SK-N-SH (cell line): ENCODE data around the gene PDCD1. TPM values are rescaled to one million over a fixed set of nuclear protein-coding genes. Genes with fewer than 3 reads are reported as not detected.

Experiments used
- CTCF ChIA-PET: fragments of 300-600, 350-600 bp; formaldehyde crosslinking; extraction: SDS; loops from one replicate; lab custom pipeline; 2021; lab: Yijun Ruan, JAX
- POLR2A ChIA-PET: fragments of 350-600 bp; sonication (Branson Sonifier 250); formaldehyde crosslinking; extraction: SDS; loops from one replicate; lab custom pipeline; 2020; ENCODE audit warnings: antibody characterized with exemption, inconsistent platforms; lab: Yijun Ruan, JAX
- DNase-seq: peaks from one replicate; pipeline ENCODE4 v3.0.0; 2012
- H2AFZ ChIP-seq: fragments of 200-600 bp; sonication (generic); 2 replicates; pipeline ENCODE4 v1.8.1; 2016; ENCODE audit warnings: antibody characterized with exemption, mild to moderate bottlenecking, low read depth
- H3F3A ChIP-seq: fragments of 200-600 bp; sonication (generic); replicated peaks from 2 replicates; pipeline ENCODE3; 2016; ENCODE audit warnings: antibody characterized with exemption, mild to moderate bottlenecking; ENCODE audit not compliant: insufficient read depth
- H3K27ac ChIP-seq, 2 experiments: fragments of 200-500 bp in 1 of 2; fragments of 200-600 bp in 1 of 2; sonication (Bioruptor generic) in 1 of 2; sonication (generic), shearing (Covaris generic) in 1 of 2; 2 replicates each; pipeline versions ENCODE4 v1.5.1 to v1.6.1; 2014 to 2016; ENCODE audit warnings: low read depth in 2 of 2, inconsistent platforms in 1 of 2, low read length in 1 of 2, mild to moderate bottlenecking in 1 of 2, mixed read lengths in 1 of 2
- H3K27me3 ChIP-seq: fragments of 200-600 bp; sonication (generic), shearing (Covaris generic); 2 replicates; pipeline ENCODE4 v1.6.1; 2016; ENCODE audit warnings: mixed run types; ENCODE audit not compliant: insufficient read depth
- H3K36me3 ChIP-seq, 2 experiments: fragments of 200-500 bp in 1 of 2; fragments of 200-600 bp in 1 of 2; sonication (Bioruptor generic) in 1 of 2; sonication (generic) in 1 of 2; replicated peaks in 1 of 2; 2 replicates each; pipeline versions ENCODE3 to v1.5.1; 2014 to 2016; ENCODE audit warnings: low read length in 1 of 2, mild to moderate bottlenecking in 1 of 2; ENCODE audit not compliant: insufficient read depth in 2 of 2, control insufficient read depth in 1 of 2
- H3K4me1 ChIP-seq, 2 experiments: fragments of 200-500 bp in 1 of 2; fragments of 200-600 bp in 1 of 2; sonication (Bioruptor generic) in 1 of 2; sonication (generic), shearing (Covaris generic) in 1 of 2; 2 replicates each; pipeline versions ENCODE4 v1.5.1 to v1.6.1; 2014 to 2016; ENCODE audit warnings: low read depth in 1 of 2, low read length in 1 of 2, mixed run types in 1 of 2; ENCODE audit not compliant: insufficient read depth in 2 of 2, control insufficient read depth in 1 of 2
- H3K4me2 ChIP-seq: fragments of 200-600 bp; sonication (generic), shearing (Covaris generic); 2 replicates; pipeline ENCODE4 v1.6.1; 2017; ENCODE audit warnings: mixed run types
- H3K4me3 ChIP-seq, 2 experiments: fragments of 200-500 bp in 1 of 2; fragments of 200-600 bp in 1 of 2; sonication (Bioruptor generic) in 1 of 2; sonication (generic), shearing (Covaris generic) in 1 of 2; 2 replicates each; pipeline versions ENCODE4 v1.5.1 to v1.8.1; 2014 to 2016; ENCODE audit warnings: low read depth in 2 of 2, inconsistent platforms in 1 of 2, low read length in 1 of 2, mild to moderate bottlenecking in 1 of 2, mixed read lengths in 1 of 2, moderate library complexity in 1 of 2
- H3K79me2 ChIP-seq: fragments of 200-600 bp; sonication (generic); 2 replicates; pipeline ENCODE4 v1.8.1; 2017; ENCODE audit warnings: mild to moderate bottlenecking; ENCODE audit not compliant: insufficient read depth
- H3K9ac ChIP-seq: fragments of 200-600 bp; sonication (generic); 2 replicates; pipeline ENCODE4 v1.6.1; 2017; ENCODE audit warnings: mixed run types
- H3K9me2 ChIP-seq: fragments of 200-600 bp; sonication (generic); 2 replicates; pipeline ENCODE4 v1.6.1; 2017; ENCODE audit warnings: mixed run types
- H3K9me3 ChIP-seq: fragments of 200-600 bp; sonication (generic); 2 replicates; pipeline ENCODE4 v1.6.1; 2017; ENCODE audit warnings: mixed run types, mild to moderate bottlenecking, moderate library complexity
- H4K20me1 ChIP-seq: fragments of 200-600 bp; sonication (generic); 2 replicates; pipeline ENCODE4 v1.6.1; 2017; ENCODE audit warnings: mild to moderate bottlenecking, mixed run types; ENCODE audit not compliant: insufficient read depth
- CTCF ChIP-seq: fragments of 200-600 bp; sonication (generic); IDR thresholded peaks from 2 replicates; pipeline ENCODE4 v1.6.1; 2017; ENCODE audit warnings: antibody characterized with exemption, mild to moderate bottlenecking, moderate library complexity
- EZH2phosphoT487 ChIP-seq: fragments of 200-600 bp; sonication (generic); IDR thresholded peaks from 2 replicates; pipeline ENCODE4 v1.6.1; 2017; ENCODE audit warnings: low read depth, mixed run types, mild to moderate bottlenecking, antibody characterized with exemption, moderate library complexity, borderline replicate concordance
- FOXJ3 ChIP-seq: sonication (generic); formaldehyde crosslinking; IDR thresholded peaks from 2 replicates; pipeline ENCODE4 v1.5.1; 2020; ENCODE audit warnings: mild to moderate bottlenecking, missing genetic modification reagents
- GATA2 ChIP-seq: sonication (generic); formaldehyde crosslinking; IDR thresholded peaks from 2 replicates; pipeline ENCODE4 v1.5.0; 2020; ENCODE audit warnings: mild to moderate bottlenecking, missing genetic modification reagents
- MAX ChIP-seq: IDR thresholded peaks from 2 replicates; pipeline ENCODE4 v1.4.0; 2012; ENCODE audit warnings: low read depth
- MEF2A ChIP-seq: IDR thresholded peaks from 2 replicates; pipeline ENCODE4 v1.4.0; 2012; ENCODE audit warnings: low read depth, borderline replicate concordance
- MXI1 ChIP-seq: IDR thresholded peaks from 2 replicates; pipeline ENCODE4 v1.6.1; 2012; ENCODE audit warnings: mild to moderate bottlenecking, low read depth, low read length, improper control_type of control experiment
- NRF1 ChIP-seq: IDR thresholded peaks from 2 replicates; pipeline ENCODE4 v1.6.1; 2012; ENCODE audit warnings: low read depth, mild to moderate bottlenecking, low read length
- POLR2AphosphoS5 ChIP-seq: IDR thresholded peaks from 2 replicates; pipeline ENCODE4 v1.6.1; 2012; ENCODE audit warnings: low read depth, low read length
- TAF1 ChIP-seq: IDR thresholded peaks from 2 replicates; pipeline ENCODE4 v1.6.1; 2012; ENCODE audit warnings: low read depth, mild to moderate bottlenecking, low read length, moderate library complexity, borderline replicate concordance
- TCF12 ChIP-seq: IDR thresholded peaks from 2 replicates; pipeline ENCODE4 v1.4.0; 2012
- YY1 ChIP-seq: IDR thresholded peaks from 2 replicates; pipeline ENCODE4 v1.4.0; 2012; ENCODE audit warnings: low read depth, mild to moderate bottlenecking
- WGBS: methylation state at CpG from one replicate; pipeline ENCODE4 v1.1.6; 2017; ENCODE audit warnings: low lambda C conversion rate; 5-methylcytosine and 5-hydroxymethylcytosine counted together
- polyA plus RNA-seq, 3 experiments: library from polyadenylated mRNA; depleted of rRNA; stranded (reverse); fragments of >200 nt; gene quantifications; 2 replicates each; pipeline ENCODE4 v1.2.3, GENCODE V29; 2012
- TF ChIP-seq, protein P1 (sequence below): IDR thresholded peaks from 2 replicates; pipeline ENCODE4 v1.6.1; 2012; ENCODE audit warnings: mild to moderate bottlenecking, low read depth, low read length, moderate library complexity
- TF ChIP-seq, protein P2 (sequence below): IDR thresholded peaks from 2 replicates; pipeline ENCODE4; 2012

Gene PDCD1
- polyA plus RNA-seq, 1 of the 3 experiments (the other 2 are of a cell fraction) = not detected

DNA sequence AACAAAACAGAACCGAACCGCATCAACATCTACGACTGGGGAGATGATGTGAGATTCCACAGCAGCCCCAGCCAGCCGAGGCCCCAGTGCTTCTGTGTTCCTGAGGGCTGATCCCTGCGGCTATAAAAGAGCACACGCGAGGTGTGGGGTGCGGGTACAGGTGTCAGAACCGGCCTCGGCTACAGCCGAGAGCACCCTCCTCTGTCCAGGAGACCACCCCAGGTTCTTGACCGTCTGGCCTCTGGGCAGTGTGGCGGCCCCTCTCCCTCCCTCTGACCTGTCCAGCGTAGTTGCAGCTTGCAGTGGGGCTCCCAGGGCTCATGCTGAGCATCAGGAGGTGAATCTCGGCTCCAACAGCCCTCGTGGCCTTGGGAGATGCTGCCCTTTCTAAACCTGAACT is 34.6 kb upstream of the PDCD1 start:
- Histone ChIP-seq H3F3A (no peaks in the 10 kb centered on the region), H3K27ac (peak overlapping the region in 1 of 2 experiments; percentile 48; a peak in 1 of 4 replicates), H3K4me2 (no peak overlapping the region), H3K79me2 (no peaks in the 10 kb centered on the region), H3K4me3 (no peak overlapping the region), H4K20me1 (no peaks in the 10 kb centered on the region), H2AFZ (no peak overlapping the region), H3K4me1 (peaks cover 0 to 27% of the 10 kb centered on the region in 2 experiments; a peak in 1 of 4 replicates), H3K9me2 (no peaks in the 10 kb centered on the region), H3K9ac (no peak overlapping the region), H3K9me3 (no peaks in the 10 kb centered on the region), H3K36me3 (no peaks in the 10 kb centered on the region), H3K27me3 (no peaks in the 10 kb centered on the region)
- TF ChIP-seq NRF1 = no peak
- no peak for DNase-seq
- POLR2A ChIA-PET = no interaction called here
- CTCF ChIA-PET = interaction anchor here (1.5 kb wide), 1 partner anchor 11 kb away, joined by 4 read pairs; no protein-coding TSS in a partner anchor
- 72% methylated on average over 8 of the region's 16 CpGs for WGBS

GRCh38 chr2:241892299-241893137 is 33.8 kb upstream of the PDCD1 start:
- Histone ChIP-seq H3K9me2 (no peaks in the 10 kb centered on the region), H3K4me3 (no peak overlapping the region), H3K27me3 (no peaks in the 10 kb centered on the region)
- TF ChIP-seq CTCF = no peak
- peak; percentile 19; the same call in 1 of the 2 replicates for TF ChIP-seq FOXJ3 (CRISPR knock-in tag)
- TF ChIP-seq GATA2 (CRISPR knock-in tag) = peak; percentile 68
- TF ChIP-seq MXI1 = peak; percentile 27; the same call in 1 of the 2 replicates
- TF ChIP-seq, all 33 proteins: peak for 3
- 57% methylated on average over 16 of the region's 22 CpGs for WGBS
- POLR2A ChIA-PET = no interaction called here
- peak; percentile 78 for DNase-seq
- Histone ChIP-seq H4K20me1 (no peaks in the 10 kb centered on the region), H3K4me1 (peaks cover 0 to 27% of the 10 kb centered on the region in 2 experiments; a peak in 1 of 4 replicates), H3K9me3 (no peaks in the 10 kb centered on the region), H3K4me2 (no peak overlapping the region), H3K9ac (no peak overlapping the region), H3K79me2 (no peaks in the 10 kb centered on the region), H3K36me3 (no peaks in the 10 kb centered on the region), H3F3A (no peaks in the 10 kb centered on the region), H2AFZ (no peak overlapping the region), H3K27ac (peak overlapping the region in 1 of 2 experiments; percentile 48; a peak in 2 of 4 replicates)
- CTCF ChIA-PET = interaction anchor here (2.7 kb wide), 1 partner anchor 14 kb away, joined by 8 read pairs; no protein-coding TSS in a partner anchor

- Histone ChIP-seq H3K36me3 (no peaks in the 10 kb centered on the region), H3K27me3 (no peaks in the 10 kb centered on the region), H3F3A (no peaks in the 10 kb centered on the region), H2AFZ (no peak overlapping the region), H3K9me3 (no peaks in the 10 kb centered on the region), H3K27ac (peak overlapping the region in 1 of 2 experiments; percentile 48; a peak in 2 of 4 replicates), H4K20me1 (no peaks in the 10 kb centered on the region), H3K4me1 (peaks cover 0 to 27% of the 10 kb centered on the region in 2 experiments; a peak in 1 of 4 replicates), H3K4me3 (no peak overlapping the region), H3K79me2 (no peaks in the 10 kb centered on the region), H3K9ac (no peak overlapping the region), H3K4me2 (no peak overlapping the region), H3K9me2 (no peaks in the 10 kb centered on the region)
- DNase-seq = no peak
- POLR2A ChIA-PET = no interaction called here
- CTCF ChIA-PET = interaction anchor here (2.7 kb wide), 1 partner anchor 14 kb away, joined by 8 read pairs; no protein-coding TSS in a partner anchor
- WGBS = 94% methylated on average over 3 of the region's 3 CpGs
- TF ChIP-seq MAX (no peak), POLR2AphosphoS5 (no peak), MEF2A (no peak), TCF12 (no peak), TAF1 (no peak), YY1 (no peak), EZH2phosphoT487 (no peak)
- TF ChIP-seq, protein P1, sequence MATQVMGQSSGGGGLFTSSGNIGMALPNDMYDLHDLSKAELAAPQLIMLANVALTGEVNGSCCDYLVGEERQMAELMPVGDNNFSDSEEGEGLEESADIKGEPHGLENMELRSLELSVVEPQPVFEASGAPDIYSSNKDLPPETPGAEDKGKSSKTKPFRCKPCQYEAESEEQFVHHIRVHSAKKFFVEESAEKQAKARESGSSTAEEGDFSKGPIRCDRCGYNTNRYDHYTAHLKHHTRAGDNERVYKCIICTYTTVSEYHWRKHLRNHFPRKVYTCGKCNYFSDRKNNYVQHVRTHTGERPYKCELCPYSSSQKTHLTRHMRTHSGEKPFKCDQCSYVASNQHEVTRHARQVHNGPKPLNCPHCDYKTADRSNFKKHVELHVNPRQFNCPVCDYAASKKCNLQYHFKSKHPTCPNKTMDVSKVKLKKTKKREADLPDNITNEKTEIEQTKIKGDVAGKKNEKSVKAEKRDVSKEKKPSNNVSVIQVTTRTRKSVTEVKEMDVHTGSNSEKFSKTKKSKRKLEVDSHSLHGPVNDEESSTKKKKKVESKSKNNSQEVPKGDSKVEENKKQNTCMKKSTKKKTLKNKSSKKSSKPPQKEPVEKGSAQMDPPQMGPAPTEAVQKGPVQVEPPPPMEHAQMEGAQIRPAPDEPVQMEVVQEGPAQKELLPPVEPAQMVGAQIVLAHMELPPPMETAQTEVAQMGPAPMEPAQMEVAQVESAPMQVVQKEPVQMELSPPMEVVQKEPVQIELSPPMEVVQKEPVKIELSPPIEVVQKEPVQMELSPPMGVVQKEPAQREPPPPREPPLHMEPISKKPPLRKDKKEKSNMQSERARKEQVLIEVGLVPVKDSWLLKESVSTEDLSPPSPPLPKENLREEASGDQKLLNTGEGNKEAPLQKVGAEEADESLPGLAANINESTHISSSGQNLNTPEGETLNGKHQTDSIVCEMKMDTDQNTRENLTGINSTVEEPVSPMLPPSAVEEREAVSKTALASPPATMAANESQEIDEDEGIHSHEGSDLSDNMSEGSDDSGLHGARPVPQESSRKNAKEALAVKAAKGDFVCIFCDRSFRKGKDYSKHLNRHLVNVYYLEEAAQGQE = no peak
- TF ChIP-seq, protein P2, sequence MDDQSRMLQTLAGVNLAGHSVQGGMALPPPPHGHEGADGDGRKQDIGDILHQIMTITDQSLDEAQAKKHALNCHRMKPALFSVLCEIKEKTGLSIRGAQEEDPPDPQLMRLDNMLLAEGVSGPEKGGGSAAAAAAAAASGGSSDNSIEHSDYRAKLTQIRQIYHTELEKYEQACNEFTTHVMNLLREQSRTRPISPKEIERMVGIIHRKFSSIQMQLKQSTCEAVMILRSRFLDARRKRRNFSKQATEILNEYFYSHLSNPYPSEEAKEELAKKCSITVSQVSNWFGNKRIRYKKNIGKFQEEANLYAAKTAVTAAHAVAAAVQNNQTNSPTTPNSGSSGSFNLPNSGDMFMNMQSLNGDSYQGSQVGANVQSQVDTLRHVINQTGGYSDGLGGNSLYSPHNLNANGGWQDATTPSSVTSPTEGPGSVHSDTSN = no peak
Observed at GRCh38 chr2:241891988-241892298, 33.2 kb upstream of the PDCD1 start.
